B cell (primary cell): ENCODE data around the gene ZNF280D. TPM values are rescaled to one million over a fixed set of nuclear protein-coding genes. Genes with fewer than 3 reads are reported as not detected.

Source experiments
- ATAC-seq: fragments of 200-7000 bp; cut with Tn5 transposase; one replicate; pipeline ENCODE4 v1.10.0; 2021; ENCODE audit warnings: low read depth, mild to moderate bottlenecking, moderate number of reproducible peaks, moderate library complexity
- CTCF ChIA-PET: fragments of 350-600 bp; sonication (Branson Sonifier 250); formaldehyde crosslinking; loops from one replicate; lab custom pipeline; 2021; ENCODE audit warnings: antibody characterized with exemption, inconsistent platforms; lab: Charles Lee
- POLR2A ChIA-PET: fragments of 350-600 bp; sonication (Branson Sonifier 250); formaldehyde crosslinking; loops from one replicate; lab custom pipeline; 2021; ENCODE audit warnings: antibody characterized with exemption; lab: Charles Lee
- DNase-seq: peaks from one replicate; pipeline ENCODE4 v3.0.0; 2013
- H2AFZ ChIP-seq: 2 replicates; pipeline ENCODE4 v1.6.1; 2012; ENCODE audit warnings: mild to moderate bottlenecking, low read depth, low read length; ENCODE audit not compliant: insufficient read depth, poor library complexity, severe bottlenecking
- H3K27ac ChIP-seq, 2 donors: 1 replicate in 1 of 2; 2 replicates in 1 of 2; pipeline ENCODE4 v1.5.1; 2012 to 2013; ENCODE audit warnings: low read length in 2 of 2, mild to moderate bottlenecking in 2 of 2, moderate library complexity in 1 of 2
- H3K27me3 ChIP-seq, 4 experiments: fragments of 200-600 bp in 1 of 4; sonication (generic) in 1 of 4; replicated peaks in 1 of 4; 1 replicate in 2 of 4; 2 replicates in 2 of 4; pipeline versions ENCODE4 v1.6.1 to v1.7.0; 2013 to 2016; ENCODE audit warnings: low read length in 3 of 4, mild to moderate bottlenecking in 2 of 4, mixed read lengths in 1 of 4, moderate library complexity in 1 of 4; ENCODE audit not compliant: insufficient read depth in 4 of 4, control insufficient read depth in 3 of 4; ENCODE audit errors: control extremely low read depth in 1 of 4
- H3K36me3 ChIP-seq, 2 experiments: replicated peaks in 1 of 2; 1 replicate in 1 of 2; 2 replicates in 1 of 2; pipeline versions ENCODE4 v1.6.1 to v1.7.1; 2013; ENCODE audit warnings: low read length in 1 of 2; ENCODE audit not compliant: insufficient read depth in 2 of 2, control insufficient read depth in 1 of 2; ENCODE audit errors: control extremely low read depth in 1 of 2, extremely low read depth in 1 of 2
- H3K4me1 ChIP-seq, 2 donors: fragments of 200-600 bp in 1 of 2; sonication (generic) in 1 of 2; 1 replicate in 1 of 2; 2 replicates in 1 of 2; pipeline versions ENCODE4 v1.5.1 to v1.6.1; 2013 to 2017; ENCODE audit warnings: low read length in 2 of 2; ENCODE audit not compliant: control insufficient read depth in 2 of 2, insufficient read depth in 2 of 2
- H3K4me2 ChIP-seq: replicated peaks from 2 replicates; pipeline ENCODE3; 2012; ENCODE audit warnings: mild to moderate bottlenecking, low read depth, low read length; ENCODE audit not compliant: poor library complexity, severe bottlenecking
- H3K4me3 ChIP-seq, 5 experiments: fragments of 200-600 bp in 1 of 5; sonication (generic) in 1 of 5; 1 replicate in 3 of 5; 2 replicates in 2 of 5; pipeline versions ENCODE4 v1.5.1 to v1.7.0; 2011 to 2016; ENCODE audit warnings: low read length in 4 of 5, mild to moderate bottlenecking in 4 of 5, low read depth in 2 of 5, control low read depth in 1 of 5, moderate library complexity in 1 of 5; ENCODE audit not compliant: insufficient read depth in 1 of 5; ENCODE audit errors: control extremely low read depth in 1 of 5, extremely low read depth in 1 of 5
- H3K79me2 ChIP-seq: fragments of 200-600 bp; sonication (generic); one replicate; pipeline ENCODE4 v1.6.0; 2016; ENCODE audit warnings: low read length; ENCODE audit not compliant: control insufficient read depth, insufficient read depth
- H3K9ac ChIP-seq: fragments of 200-600 bp; sonication (generic); 2 replicates; pipeline ENCODE4 v1.6.1; 2017; ENCODE audit warnings: mild to moderate bottlenecking, low read length, moderate library complexity
- H3K9me3 ChIP-seq, 3 donors: one replicate each; pipeline versions ENCODE4 v1.6.1 to v1.7.1; 2013; ENCODE audit warnings: low read length in 2 of 3; ENCODE audit not compliant: control insufficient read depth in 2 of 3, insufficient read depth in 1 of 3; ENCODE audit errors: control extremely low read depth in 1 of 3
- H4K20me1 ChIP-seq: 2 replicates; pipeline ENCODE4 v1.6.0; 2012; ENCODE audit warnings: mild to moderate bottlenecking, low read length; ENCODE audit not compliant: insufficient read depth, control insufficient read depth, poor library complexity, severe bottlenecking
- H3K27ac Mint-ChIP-seq: one replicate; pipeline ENCODE4 v1.8.0; 2021; ENCODE audit warnings: mixed read lengths
- H3K27me3 Mint-ChIP-seq: one replicate; pipeline ENCODE4 v1.8.0; 2021; ENCODE audit warnings: mixed read lengths
- H3K4me1 Mint-ChIP-seq: one replicate; pipeline ENCODE4 v1.8.0; 2021; ENCODE audit warnings: mixed read lengths
- H3K4me3 Mint-ChIP-seq: one replicate; pipeline ENCODE4 v1.8.0; 2021; ENCODE audit warnings: mixed read lengths
- H3K9me3 Mint-ChIP-seq: one replicate; pipeline ENCODE4 v1.8.0; 2022; ENCODE audit warnings: mixed read lengths; ENCODE audit not compliant: insufficient read depth
- EZH2 ChIP-seq: IDR thresholded peaks from 2 replicates; pipeline ENCODE4 v1.6.1; 2012; ENCODE audit warnings: borderline replicate concordance, low read depth, mild to moderate bottlenecking, moderate library complexity, low read length; ENCODE audit not compliant: insufficient read depth, poor library complexity, severe bottlenecking
- WGBS: methylation state at CpG from one replicate; pipeline ENCODE4 v1.1.5; 2013; ENCODE audit warnings: missing lambda C conversion rate; ENCODE audit not compliant: insufficient coverage; 5-methylcytosine and 5-hydroxymethylcytosine counted together
- intact Hi-C: fragments of 100-400 bp; cut with micrococcal nuclease; formaldehyde crosslinking; loops from one replicate; pipeline ENCODE4 v1.10.0; 2022
- polyA plus RNA-seq: library from polyadenylated mRNA; depleted of rRNA; stranded (reverse); fragments of >200 nt; gene quantifications from 2 replicates; pipeline ENCODE4 v1.2.3, GENCODE V29; 2012
- total RNA-seq, 2 donors: library from RNA; stranded (reverse); fragments of 120-200 nt in 1 of 2; gene quantifications; 1 replicate in 1 of 2; 2 replicates in 1 of 2; pipeline versions ENCODE4 v1.2.3 to v1.2.4, GENCODE V29; 2013 to 2022
- TF ChIP-seq, protein P1 (sequence below): fragments of 200-600 bp; IDR thresholded peaks from one replicate; pipeline ENCODE4 v1.8.0; 2022; ENCODE audit warnings: antibody characterized with exemption, mild to moderate bottlenecking

Gene ZNF280D
- total and polyA plus RNA-seq, 2 donors (not counting 1 experiment from before 2014, with no cell fraction given) = 14.7 to 68.3 TPM

DNA sequence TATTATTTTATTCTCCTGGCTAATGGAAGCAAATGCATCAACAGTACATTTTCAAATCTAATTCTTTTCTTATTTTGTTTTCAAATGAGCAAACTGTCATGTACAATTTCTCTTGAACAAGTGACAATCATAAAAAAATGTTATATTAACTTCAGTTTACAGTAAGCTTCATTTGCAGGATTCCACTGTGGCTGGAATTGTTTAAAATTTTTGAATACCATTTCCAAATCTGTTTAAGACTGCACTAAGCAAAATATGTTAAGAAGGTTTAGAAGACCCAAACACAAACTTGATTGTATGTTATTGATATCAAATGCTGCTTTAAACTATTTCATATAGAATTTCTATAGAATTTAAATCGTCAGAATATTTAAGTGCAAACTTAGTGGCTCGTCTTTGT lies 92.8 kb downstream of the ZNF280D start:
- no CpG with 5 or more reads among the region's 2 CpGs for WGBS
- Mint-ChIP-seq H3K4me3 (no peak overlapping the region), H3K27me3 (no peaks in the 10 kb centered on the region), H3K9me3 (no peaks in the 10 kb centered on the region), H3K4me1 (no peaks in the 10 kb centered on the region), H3K27ac (no peak overlapping the region)
- no peak for TF ChIP-seq EZH2
- TF ChIP-seq, protein P1, sequence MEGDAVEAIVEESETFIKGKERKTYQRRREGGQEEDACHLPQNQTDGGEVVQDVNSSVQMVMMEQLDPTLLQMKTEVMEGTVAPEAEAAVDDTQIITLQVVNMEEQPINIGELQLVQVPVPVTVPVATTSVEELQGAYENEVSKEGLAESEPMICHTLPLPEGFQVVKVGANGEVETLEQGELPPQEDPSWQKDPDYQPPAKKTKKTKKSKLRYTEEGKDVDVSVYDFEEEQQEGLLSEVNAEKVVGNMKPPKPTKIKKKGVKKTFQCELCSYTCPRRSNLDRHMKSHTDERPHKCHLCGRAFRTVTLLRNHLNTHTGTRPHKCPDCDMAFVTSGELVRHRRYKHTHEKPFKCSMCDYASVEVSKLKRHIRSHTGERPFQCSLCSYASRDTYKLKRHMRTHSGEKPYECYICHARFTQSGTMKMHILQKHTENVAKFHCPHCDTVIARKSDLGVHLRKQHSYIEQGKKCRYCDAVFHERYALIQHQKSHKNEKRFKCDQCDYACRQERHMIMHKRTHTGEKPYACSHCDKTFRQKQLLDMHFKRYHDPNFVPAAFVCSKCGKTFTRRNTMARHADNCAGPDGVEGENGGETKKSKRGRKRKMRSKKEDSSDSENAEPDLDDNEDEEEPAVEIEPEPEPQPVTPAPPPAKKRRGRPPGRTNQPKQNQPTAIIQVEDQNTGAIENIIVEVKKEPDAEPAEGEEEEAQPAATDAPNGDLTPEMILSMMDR = no peak
- Histone ChIP-seq H4K20me1 (no peaks in the 10 kb centered on the region), H3K4me1 (no peaks in the 10 kb centered on the region), H3K79me2 (no peaks in the 10 kb centered on the region), H3K9ac (no peak overlapping the region), H2AFZ (no peak overlapping the region), H3K4me3 (no peak overlapping the region), H3K9me3 (no peaks in the 10 kb centered on the region), H3K27ac (no peak overlapping the region), H3K4me2 (no peak overlapping the region), H3K27me3 (no peaks in the 10 kb centered on the region), H3K36me3 (peaks cover 0 to 4% of the 10 kb centered on the region in 2 experiments)
- intact Hi-C loops = no loop called here
- ATAC-seq (no peak), DNase-seq (no peak)
- CTCF ChIA-PET = no interaction called here
- POLR2A ChIA-PET = no interaction called here

GRCh38 chr15:56640127-56640526 lies 93.2 kb downstream of the ZNF280D start:
- H3K79me2 ChIP-seq = no peaks in the 10 kb centered on the region
- TF ChIP-seq EZH2 = no peak
- TF ChIP-seq, protein P1 = no peak
- no peaks in the 10 kb centered on the region for H3K27me3 Mint-ChIP-seq
- CTCF ChIA-PET = no interaction called here
- H3K4me3 Mint-ChIP-seq = no peak overlapping the region
- no peak overlapping the region for H3K27ac Mint-ChIP-seq
- no peaks in the 10 kb centered on the region for H4K20me1 ChIP-seq
- H3K27ac ChIP-seq = no peak overlapping the region
- H3K4me2 ChIP-seq = no peak overlapping the region
- DNase-seq (no peak), ATAC-seq (no peak)
- POLR2A ChIA-PET = no interaction called here
- no peaks in the 10 kb centered on the region for H3K4me1 ChIP-seq
- no peak overlapping the region for H3K9ac ChIP-seq
- H3K9me3 ChIP-seq = no peaks in the 10 kb centered on the region
- H3K27me3 ChIP-seq = no peaks in the 10 kb centered on the region
- H2AFZ ChIP-seq = no peak overlapping the region
- no peak overlapping the region for H3K4me3 ChIP-seq
- peaks cover 0 to 4% of the 10 kb centered on the region in 2 experiments for H3K36me3 ChIP-seq
- intact Hi-C loops = no loop called here
- no peaks in the 10 kb centered on the region for H3K9me3 Mint-ChIP-seq
- no peaks in the 10 kb centered on the region for H3K4me1 Mint-ChIP-seq
